Measurements from ENCODE around the gene ACTRT3.
A peak's percentile ranks its signal among the peaks of the same experiment; 100 is the strongest.
"Not testable (repeated sequence)": the region's sequence is repeated elsewhere in the genome, so short reads cannot be mapped to it uniquely, and the experiment has no call there.

The ACTRT3 gene

DNA sequence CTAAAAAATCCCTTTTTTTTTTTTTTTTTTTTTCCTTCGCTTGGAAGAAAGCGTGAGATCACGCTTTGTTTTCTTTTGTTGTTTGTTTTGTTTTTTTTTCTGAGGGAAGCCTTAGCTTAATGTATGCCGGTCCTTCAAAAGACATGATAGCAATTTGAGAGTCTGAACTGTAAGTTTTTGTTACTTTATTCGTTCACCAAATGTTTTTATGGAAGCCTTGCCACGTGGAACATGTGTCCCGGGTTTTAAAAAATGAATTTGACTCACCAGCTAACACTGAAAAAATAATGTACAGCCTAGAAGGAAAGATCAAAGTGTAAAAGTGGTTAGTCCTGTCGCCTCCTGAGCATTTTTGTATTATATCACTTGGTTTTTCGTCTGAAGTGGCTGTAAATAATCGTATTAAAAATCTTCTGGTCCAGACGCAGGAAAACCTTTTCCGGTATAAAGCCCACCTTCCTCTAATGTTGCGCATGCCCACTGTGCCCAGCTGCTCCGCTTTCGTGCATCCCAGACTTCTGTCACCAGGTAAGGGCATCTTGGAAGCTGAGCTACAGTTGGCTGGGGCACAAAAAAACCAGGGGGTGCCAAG, 3.0 kb upstream of the ACTRT3 start:
- peak; percentile 61 for DNase-seq

DNA sequence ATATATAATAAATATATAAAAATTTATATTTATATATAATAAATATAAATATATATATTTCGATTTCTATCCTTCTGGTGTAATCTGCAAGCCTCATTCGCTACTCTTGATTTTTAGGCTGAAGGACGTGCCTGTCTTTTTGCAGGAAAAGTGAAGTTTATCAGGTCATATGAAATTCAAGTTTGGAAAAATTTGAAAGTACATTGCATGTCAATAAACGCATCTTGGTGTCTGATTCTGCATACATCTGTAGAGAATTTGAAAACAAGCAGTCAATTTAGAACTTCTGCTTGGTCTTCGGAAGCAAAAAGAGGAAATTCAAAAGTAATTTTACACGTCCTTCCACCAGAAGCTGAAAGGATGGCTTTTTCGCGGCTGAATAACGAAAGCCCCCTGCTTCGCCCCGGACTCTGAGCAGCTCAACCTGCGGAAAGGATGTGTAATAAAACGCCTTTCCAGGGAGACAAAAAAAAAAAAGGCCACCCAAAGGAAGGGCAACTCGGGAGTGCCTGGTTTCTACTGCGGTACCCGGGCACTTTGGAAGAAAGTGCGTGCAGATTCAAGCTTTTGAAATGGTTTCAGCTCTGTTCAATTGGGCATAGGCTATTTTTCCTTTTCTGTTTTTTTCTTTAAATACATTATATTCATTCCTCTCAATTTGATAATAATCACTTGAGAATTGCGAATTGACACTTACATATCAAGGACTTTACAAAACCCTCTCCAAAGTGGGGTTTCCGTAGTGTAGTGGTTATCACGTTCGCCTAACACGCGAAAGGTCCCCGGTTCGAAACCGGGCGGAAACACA, 2.3 kb upstream of the ACTRT3 start:
- DNase-seq, result peak; percentile 58

DNA sequence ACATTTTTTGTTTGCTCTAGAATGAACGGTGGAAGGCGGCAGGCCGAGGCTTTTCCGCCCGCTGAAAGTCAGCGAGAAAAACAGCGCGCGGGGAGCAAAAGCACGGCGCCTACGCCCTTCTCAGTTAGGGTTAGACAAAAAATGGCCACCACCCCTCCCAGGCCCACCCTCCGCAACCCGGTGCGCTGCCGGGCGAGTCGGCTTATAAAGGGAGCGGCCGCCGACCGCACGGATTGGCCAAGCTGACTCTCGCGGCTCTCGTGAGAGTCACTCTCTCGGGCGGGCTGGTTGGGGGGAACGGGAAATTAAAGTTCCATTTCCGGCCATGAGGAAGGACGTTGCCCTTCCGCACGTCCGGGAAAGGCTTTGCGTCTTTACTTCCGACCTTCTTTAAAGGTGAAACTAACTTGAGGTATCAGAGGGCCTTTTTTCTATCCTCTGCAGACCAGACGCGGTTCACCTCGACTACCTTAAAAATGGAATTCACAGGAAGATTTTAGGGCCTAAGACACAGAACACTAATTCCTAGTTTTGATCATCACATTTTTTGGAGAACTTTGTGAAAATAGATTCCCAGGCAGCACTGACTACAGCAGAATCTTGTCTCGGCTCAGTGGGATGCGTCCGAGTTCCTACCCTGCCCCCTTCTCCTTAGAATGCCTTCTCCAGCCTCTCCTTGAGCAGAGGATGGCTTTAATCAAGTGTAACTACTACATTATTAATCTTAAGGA, 4.3 kb downstream of the ACTRT3 start, which contains the start of gene TERC:
Gene TERC, minus strand, starts transcription at position 179 of the 731 bp plus-strand sequence.
- DNase-seq, result peak; percentile 93

DNA sequence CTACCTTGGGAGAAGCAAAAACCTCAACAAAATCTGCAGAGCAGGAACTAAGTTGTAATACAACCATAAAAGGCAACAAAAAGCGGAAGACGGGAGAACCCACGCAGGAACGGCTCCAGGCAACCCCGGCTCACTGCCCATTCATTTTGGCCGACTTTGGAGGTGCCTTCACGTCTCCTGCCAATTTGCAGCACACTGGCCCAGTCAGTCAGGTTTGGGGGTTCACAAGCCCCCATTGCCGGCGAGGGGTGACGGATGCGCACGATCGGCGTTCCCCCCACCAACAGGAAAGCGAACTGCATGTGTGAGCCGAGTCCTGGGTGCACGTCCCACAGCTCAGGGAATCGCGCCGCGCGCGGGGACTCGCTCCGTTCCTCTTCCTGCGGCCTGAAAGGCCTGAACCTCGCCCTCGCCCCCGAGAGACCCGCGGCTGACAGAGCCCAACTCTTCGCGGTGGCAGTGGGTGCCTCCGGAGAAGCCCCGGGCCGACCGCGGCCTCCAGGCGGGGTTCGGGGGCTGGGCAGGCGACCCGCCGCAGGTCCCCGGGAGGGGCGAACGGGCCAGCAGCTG, 5.0 kb downstream of the ACTRT3 start:
- peak; percentile 65 for DNase-seq

DNA sequence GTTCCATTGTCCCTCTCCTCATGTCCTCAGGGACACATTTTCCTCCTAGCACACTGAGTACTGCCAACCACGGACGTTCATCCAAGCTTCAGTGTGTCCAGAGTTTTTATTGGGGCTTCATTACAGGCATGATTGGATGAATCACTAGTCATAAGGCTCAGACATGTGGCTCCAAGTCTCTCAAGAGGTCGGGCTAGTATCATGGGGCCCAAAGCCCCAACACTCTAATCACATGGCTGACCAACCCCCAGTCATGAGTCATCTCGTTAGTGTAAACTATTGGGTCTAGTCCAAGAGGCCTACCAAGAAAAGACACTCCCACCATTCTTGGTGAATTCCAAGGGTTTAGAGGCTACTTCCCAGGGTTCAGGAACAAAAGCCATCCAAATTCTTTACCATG, 8.9 kb downstream of the ACTRT3 start:
- no peak for DNase-seq

DNA sequence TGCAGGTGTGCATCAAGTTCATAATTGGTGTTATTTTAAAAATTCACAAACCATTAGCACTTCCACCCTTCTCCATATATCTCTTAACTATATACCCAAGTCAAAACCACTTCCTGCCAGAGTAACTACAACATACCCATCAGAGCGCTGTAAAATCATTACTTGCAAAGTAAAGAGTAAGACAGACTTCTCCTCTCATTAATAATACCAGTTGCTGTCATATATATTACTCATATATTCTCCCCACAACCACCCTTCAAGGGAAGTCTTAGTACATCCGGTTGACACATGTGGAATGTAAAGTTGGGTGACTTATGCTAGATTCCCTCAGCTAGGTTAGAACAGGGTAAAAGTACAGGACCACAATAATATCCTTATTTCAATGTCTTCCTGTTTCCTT, 10.1 kb downstream of the ACTRT3 start:
- peak; percentile 6 for DNase-seq

DNA sequence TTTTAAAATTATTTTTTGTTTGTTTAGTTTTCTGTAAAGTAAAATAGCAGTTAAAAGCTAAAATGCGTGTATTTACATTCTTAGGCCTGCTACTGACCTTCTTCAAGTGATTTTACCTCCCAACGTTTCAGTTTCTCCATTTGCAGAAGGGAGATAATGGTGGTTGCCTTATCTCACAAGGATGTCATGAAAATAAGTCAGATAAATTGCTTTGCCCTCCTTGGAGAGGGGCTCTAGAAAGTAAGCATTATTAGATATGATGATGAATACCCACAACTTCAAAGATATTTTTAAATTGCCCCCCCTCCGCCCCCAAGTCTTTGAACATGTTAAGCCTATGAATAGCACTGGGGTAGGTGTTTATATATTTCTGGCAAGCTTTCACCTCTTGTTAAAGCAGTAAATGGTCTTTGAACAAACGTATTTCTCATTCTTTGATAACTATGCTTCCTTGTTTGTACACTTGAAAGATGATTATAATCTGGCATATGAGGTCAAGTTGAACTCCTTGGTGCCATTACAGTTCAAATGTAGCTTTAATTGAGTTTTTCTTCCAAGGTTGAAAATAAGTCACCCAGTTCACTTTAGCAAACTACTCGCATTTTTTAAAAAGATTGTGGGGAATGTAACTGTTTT, 10.9 kb downstream of the ACTRT3 start:
- no peak for DNase-seq

DNA sequence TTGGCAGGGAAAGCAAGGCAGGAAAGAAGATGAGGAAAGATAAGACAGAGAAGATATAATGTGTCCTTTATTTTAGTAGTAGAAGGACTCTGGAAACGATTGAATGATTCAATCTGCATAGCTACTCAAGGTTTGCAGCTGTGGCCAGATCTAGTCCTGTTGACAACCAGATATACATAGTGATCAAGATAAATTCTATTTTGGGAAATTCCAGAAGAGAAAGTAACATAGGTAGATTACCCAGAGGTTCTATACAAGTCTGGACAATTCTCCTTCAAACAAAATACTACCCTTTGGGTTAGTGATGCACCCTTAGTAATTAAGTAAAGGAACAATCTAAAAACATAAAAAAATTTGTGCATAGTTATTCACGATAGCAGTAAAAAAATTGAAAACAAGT, 13.9 kb downstream of the ACTRT3 start:
- DNase-seq, result no peak

DNA sequence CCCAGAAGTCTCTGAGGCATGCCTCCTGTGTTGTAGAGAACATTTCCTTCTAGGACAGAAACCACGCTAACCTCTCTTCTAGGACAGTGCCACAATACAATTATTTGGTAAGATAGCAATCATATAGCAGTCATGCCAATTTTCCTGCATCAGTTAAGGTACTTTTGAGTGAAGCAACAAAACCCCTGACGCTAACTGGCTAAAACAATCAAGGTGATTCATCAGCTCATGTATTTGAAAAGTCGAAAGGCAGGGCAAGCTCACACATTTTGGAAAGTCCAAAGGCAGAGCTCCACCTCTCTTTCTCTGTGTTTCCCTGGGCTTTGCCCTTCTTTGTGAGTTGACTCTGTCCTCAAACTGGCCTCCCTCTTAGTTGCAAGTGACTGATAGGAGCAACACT, 14.7 kb downstream of the ACTRT3 start:
- DNase-seq, result no peak

DNA sequence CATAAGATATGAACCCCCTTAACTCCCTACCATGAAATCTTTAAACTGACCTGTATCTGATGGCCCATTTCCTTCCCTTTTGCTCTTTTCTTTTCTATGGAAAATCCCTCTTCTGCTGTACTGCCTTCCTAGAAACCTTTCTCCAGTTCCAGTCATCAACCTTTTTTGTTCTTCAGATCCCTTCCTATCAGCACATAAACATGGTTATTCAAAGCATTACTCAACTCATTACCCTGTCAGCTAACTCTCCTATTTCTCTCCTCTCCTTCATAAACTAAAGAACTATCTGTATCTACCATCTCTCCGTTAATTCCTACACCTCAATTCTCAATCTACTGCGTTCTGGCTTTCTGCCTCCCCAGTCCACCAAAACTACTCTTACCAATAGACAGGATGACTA, 17.5 kb downstream of the ACTRT3 start:
- no peak for DNase-seq

DNA sequence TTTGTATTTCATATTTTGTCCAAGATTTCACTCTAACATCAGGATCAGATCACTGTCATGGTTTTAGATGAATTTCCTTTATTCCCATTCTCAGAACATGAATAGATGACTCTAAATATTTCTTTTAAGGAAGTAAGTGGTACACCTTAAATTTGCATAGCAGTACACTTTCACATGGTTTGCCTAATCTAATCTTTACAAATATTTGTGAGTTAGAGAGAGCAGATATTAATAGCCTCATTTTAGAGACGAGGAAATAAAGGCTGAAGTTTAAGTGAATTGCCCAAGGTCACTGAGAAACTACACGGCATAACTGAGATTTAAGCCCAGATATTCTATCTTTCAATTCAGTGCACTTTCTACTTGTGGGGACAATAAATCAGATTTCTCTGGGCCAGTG, 18.7 kb downstream of the ACTRT3 start:
- no peak for DNase-seq

DNA sequence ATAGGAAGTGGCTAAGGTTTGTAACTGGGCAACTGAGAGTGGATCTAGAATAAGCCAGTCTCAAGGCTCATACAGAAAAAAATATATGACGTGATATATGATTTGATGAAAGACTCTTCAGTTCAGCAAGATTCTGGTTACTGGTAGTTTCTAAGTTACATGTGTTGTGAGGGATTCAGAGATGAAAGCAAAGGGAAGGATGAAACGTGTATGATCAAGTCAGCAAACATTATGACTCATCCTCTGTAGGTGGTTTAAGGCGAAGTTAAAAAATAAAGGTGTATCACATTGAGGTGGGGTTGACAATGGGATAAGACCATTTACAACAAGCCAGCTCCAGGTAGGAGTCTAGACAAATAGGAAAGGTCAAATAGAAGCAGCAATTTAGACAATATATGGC, 20.7 kb downstream of the ACTRT3 start:
- DNase-seq, result no peak

DNA sequence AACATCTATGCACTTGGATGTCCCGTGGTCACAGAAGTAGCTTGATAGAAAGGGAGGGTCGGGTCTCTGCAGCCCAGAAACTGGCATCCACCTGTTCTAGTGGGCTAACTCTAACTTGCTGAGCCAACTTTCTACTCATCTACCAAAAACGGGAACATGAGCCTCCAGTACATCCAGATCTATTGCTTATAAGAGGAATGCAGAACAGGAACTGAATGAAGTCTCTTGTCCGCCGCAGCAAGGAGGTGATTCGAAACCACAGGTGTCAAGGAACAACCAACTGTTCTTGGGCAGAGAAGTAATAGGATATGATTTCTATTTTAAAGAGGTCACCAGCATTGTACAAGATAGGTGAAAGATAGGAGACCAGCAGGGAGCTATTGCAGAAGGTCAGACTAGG, 22.4 kb downstream of the ACTRT3 start:
- DNase-seq, result no peak

DNA sequence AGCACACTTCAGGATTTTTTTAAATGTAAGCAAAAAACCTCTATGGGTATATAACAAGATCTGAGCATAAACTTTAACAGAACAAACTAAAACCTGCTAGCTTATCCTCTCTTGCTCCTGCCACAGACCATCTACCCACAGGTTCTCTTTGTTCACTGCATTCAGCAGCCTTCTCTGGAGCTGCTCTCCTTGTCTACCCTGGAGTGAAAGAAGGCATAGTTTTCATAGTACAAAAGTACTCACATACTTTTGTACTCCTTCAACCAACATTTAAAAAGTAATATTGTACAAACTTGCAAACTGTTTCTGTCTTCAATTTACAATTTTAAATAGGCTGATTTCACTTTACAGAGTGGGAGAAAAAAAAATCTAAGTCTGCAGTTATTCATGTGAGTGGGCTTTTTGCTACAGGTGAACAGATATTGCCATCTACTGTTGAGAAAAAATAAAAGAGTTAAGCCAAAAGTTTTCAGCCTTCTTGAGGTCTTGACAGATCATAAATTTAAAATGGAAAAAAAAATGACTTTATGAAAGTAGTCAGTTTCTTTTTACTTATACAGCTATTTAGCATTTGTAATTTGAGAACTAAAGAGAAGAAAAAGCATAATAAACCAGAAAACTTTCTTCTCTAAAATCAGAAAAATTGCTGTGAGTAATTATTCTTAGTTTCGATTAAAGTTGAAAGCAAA, 24.9 kb downstream of the ACTRT3 start:
- DNase-seq, result no peak

DNA sequence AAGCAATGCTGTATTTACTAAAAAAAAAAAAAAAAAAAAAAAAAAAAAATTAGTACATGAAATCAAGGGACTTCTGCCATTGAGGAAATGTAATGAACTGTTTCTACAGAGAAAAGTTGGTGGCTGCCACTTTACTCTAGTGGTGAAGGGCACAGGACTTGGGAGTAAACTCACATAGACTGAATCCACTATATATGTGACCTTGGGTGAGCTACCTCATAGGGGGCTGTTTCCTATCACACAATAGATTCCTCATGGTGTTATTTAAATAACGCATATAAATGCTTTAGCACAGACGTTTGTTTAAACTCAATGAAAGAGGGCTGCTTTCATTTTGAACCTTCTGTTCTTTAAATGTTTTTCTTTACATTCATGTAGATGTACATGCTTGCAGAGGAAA, 30.3 kb downstream of the ACTRT3 start:
- DNase-seq, result no peak

DNA sequence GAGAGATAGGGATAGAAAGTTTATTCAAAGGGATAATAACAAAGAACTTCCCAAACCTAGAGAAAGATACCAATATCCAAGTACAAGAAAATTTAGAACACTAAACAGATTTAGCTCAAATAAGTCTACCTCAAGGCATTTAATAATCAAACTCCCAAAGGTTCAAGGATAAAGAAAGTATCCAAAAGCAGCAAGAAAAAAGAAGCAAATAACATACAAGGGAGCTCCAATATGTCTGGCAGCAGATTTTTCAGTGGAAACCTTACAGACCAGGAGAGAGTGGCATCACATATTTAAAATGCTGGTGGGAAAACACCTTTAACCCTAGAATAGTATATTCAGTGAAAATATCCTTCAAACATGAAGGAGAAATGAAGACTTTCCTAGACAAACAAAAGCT, 37.5 kb downstream of the ACTRT3 start:
- not testable (repeated sequence) for DNase-seq

DNA sequence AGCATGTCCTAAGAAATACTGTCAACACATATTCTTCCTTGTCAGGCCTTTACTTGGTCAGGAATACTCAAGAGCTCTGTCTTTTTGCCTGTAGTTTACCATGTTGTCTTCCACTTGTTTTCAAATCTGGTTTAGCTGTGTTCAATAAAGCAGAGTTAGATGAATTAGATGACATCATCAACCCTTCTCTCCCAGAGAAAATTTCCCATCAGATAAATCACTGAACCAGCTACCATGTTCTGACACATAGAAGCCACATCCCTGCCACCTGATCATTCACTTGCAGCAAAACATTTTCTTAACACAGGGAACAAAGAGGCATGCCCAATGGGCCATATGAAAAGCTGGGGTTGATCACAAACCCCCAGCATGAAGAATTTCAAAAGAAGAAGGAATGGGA, 46.6 kb downstream of the ACTRT3 start:
- no peak for DNase-seq

DNA sequence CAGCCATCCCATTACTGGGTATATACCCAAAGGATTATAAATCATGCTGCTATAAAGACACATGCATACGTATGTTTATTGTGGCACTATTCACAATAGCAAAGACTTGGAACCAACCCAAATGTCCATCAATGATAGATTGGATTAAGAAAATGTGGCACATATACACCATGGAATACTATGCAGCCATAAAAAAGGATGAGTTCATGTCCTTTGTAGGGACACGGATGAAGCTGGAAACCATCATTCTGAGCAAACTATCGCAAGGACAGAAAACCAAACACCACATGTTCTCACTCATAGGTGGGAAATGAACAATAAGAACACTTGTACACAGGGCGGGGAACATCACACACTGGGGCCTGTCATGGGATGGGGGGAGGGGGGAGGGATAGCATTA, 50.9 kb downstream of the ACTRT3 start:
- DNase-seq, result not testable (repeated sequence)

Data from CD4-positive, alpha-beta T cell treated with Interleukin-6 for 4 hours (primary cell).